Tibial artery (tissue), 4 donors: ENCODE measurements around the gene PBXIP1.
A peak's percentile ranks its signal among the peaks of the same experiment; 100 is the strongest.
"Not testable (repeated sequence)": the region's sequence is repeated elsewhere in the genome, so short reads cannot be mapped to it uniquely, and the experiment has no call there.

Experiments used
- DNase-seq, 2 donors: peaks; one replicate each; pipeline ENCODE4 v3.0.0-alpha.2; 2019
- H3K27ac ChIP-seq, 2 donors: fragments of 200-600 bp; sonication (generic) in 1 of 2; 1 replicate in 1 of 2; 2 replicates in 1 of 2; pipeline ENCODE4 v1.5.1; 2018 to 2019; ENCODE audit warnings: mild to moderate bottlenecking in 1 of 2
- H3K27me3 ChIP-seq, 2 donors: fragments of 200-600 bp; sonication (generic) in 1 of 2; one replicate each; pipeline versions ENCODE4 v1.5.1 to v1.6.0; 2016 to 2019
- H3K36me3 ChIP-seq, 3 donors: fragments of 200-600 bp; sonication (generic) in 2 of 3; one replicate each; pipeline ENCODE4 v1.5.1; 2016 to 2019; ENCODE audit warnings: mild to moderate bottlenecking in 2 of 3
- H3K4me1 ChIP-seq, 4 donors: fragments of 200-600 bp; sonication (generic) in 2 of 4; 1 replicate in 3 of 4; 2 replicates in 1 of 4; pipeline ENCODE4 v1.5.1; 2016 to 2019
- H3K4me3 ChIP-seq, 2 donors: fragments of 200-600 bp; sonication (generic) in 1 of 2; 1 replicate in 1 of 2; 2 replicates in 1 of 2; pipeline ENCODE4 v1.5.1; 2018 to 2019; ENCODE audit warnings: mild to moderate bottlenecking in 2 of 2
- H3K9me3 ChIP-seq, 3 donors: fragments of 200-600 bp; sonication (generic) in 1 of 3; one replicate each; pipeline ENCODE4 v1.5.1; 2016 to 2019
- CTCF ChIP-seq, 2 experiments: fragments of 200-600 bp in 1 of 2; fragments of 450-650 bp in 1 of 2; IDR thresholded peaks; one replicate each; pipeline ENCODE4 v1.5.1; 2017 to 2019; ENCODE audit warnings: antibody characterized with exemption in 2 of 2, mild to moderate bottlenecking in 1 of 2, moderate library complexity in 1 of 2
- intact Hi-C: fragments of 100-400 bp; cut with DNase I; formaldehyde crosslinking; loops from one replicate; pipeline ENCODE4 v1.15.0; 2023; ENCODE audit warnings: low total_unique reads

Gene PBXIP1

GRCh38 chr1:154983776-154984466, 28.0 kb upstream of the PBXIP1 start:
- H3K4me3 ChIP-seq = peak overlapping the region; percentile 60 to 73
- peaks cover 0 to 18% (median 12%) of the 10 kb centered on the region in 4 donors for H3K4me1 ChIP-seq
- no peaks in the 10 kb centered on the region for H3K9me3 ChIP-seq
- TF ChIP-seq CTCF (IDR thresholded peaks at IDR 0.05) = no peak
- no peak for DNase-seq
- H3K27ac ChIP-seq = peak overlapping the region; percentile 61 to 68
- H3K27me3 ChIP-seq = no peaks in the 10 kb centered on the region
- H3K36me3 ChIP-seq = peaks cover 11 to 28% (median 15%) of the 10 kb centered on the region in 3 donors
- intact Hi-C loops = no loop called here

- Histone ChIP-seq H3K27ac (peak within 1 kb of the TSS; percentile 61 to 68), H3K4me3 (peak within 1 kb of the TSS; percentile 60 to 73), H3K36me3 (peaks cover 3 to 20% (median 7%) of the 10 kb centered on the region in 3 donors), H3K4me1 (peaks cover 0 to 18% (median 12%) of the 10 kb centered on the region in 4 donors), H3K9me3 (no peaks in the 10 kb centered on the region), H3K27me3 (no peaks in the 10 kb centered on the region)
- peak in 1 of 2 experiments; percentile 11 for TF ChIP-seq CTCF (IDR thresholded peaks at IDR 0.05)
- intact Hi-C loops = no loop called here
- peak; percentile 98 to 99 for DNase-seq
Measured at GRCh38 chr1:154982897-154983648, 27.2 kb upstream of the PBXIP1 start, which contains the start of gene FLAD1. FLAD1 (plus strand) TSS chr1:154983344; CDS start chr1:154983695, 351 bp downstream.

- intact Hi-C loops = no loop called here
- DNase-seq = no peak
- peak overlapping the region in 1 of 2 donors; percentile 73 for H3K4me3 ChIP-seq
- H3K27me3 ChIP-seq = no peaks in the 10 kb centered on the region
- no peak for TF ChIP-seq CTCF (IDR thresholded peaks at IDR 0.05)
- peak overlapping the region in 1 of 2 donors; percentile 55 for H3K27ac ChIP-seq
- H3K36me3 ChIP-seq = peaks cover 0 to 13% (median 0%) of the 10 kb centered on the region in 3 donors
- H3K9me3 ChIP-seq = no peaks in the 10 kb centered on the region
- peaks cover 0 to 18% (median 12%) of the 10 kb centered on the region in 4 donors for H3K4me1 ChIP-seq
Measured at GRCh38 chr1:154982341-154982740, 26.4 kb upstream of the PBXIP1 start.

- intact Hi-C loops = no loop called here
Measured at GRCh38 chr1:154978360-154978759, 22.5 kb upstream of the PBXIP1 start.

GRCh38 chr1:154977762-154978161, 21.9 kb upstream of the PBXIP1 start:
- H3K36me3 ChIP-seq, H3K27ac ChIP-seq, intact Hi-C loops, H3K9me3 ChIP-seq, DNase-seq, H3K4me3 ChIP-seq, H3K27me3 ChIP-seq: not testable (repeated sequence)
- H3K4me1 ChIP-seq = peaks cover 0 to 24% (median 14%) of the 10 kb centered on the region in 4 donors

More at GRCh38 chr1:154978360-154978759, 22.5 kb upstream of the PBXIP1 start:
- Histone ChIP-seq H3K36me3 (peaks cover 0 to 6% (median 0%) of the 10 kb centered on the region in 3 donors), H3K4me3 (no peak overlapping the region), H3K27me3 (no peaks in the 10 kb centered on the region), H3K4me1 (peaks cover 0 to 19% (median 10%) of the 10 kb centered on the region in 4 donors), H3K9me3 (no peaks in the 10 kb centered on the region), H3K27ac (no peak overlapping the region)
- TF ChIP-seq CTCF (IDR thresholded peaks at IDR 0.05) = no peak
- DNase-seq = no peak
